GM12872 (cell line): ENCODE results near the gene APBB2.

Experiments
- CTCF ChIP-seq: IDR thresholded peaks from 3 replicates; pipeline ENCODE4 v1.5.1; 2011; ENCODE audit warnings: low read depth, mild to moderate bottlenecking, low read length, moderate library complexity; ENCODE audit not compliant: insufficient read depth

APBB2 gene

GRCh38 chr4:41227902-41228301, 13.6 kb upstream of the APBB2 start:
- TF ChIP-seq CTCF: no peak

- no peak for TF ChIP-seq CTCF
Observed at GRCh38 chr4:41221850-41222645, 7.7 kb upstream of the APBB2 start.

- TF ChIP-seq CTCF: no peak
Observed at GRCh38 chr4:41219421-41219950, 5.1 kb upstream of the APBB2 start.

GRCh38 chr4:41218703-41219102, 4.4 kb upstream of the APBB2 start:
- TF ChIP-seq CTCF: no peak

GRCh38 chr4:41217374-41217773, 3.0 kb upstream of the APBB2 start:
- TF ChIP-seq CTCF: no peak

GRCh38 chr4:41217020-41217333, 2.6 kb upstream of the APBB2 start:
- no peak for TF ChIP-seq CTCF

GRCh38 chr4:41216294-41217019, 2.1 kb upstream of the APBB2 start:
- peak; percentile 22; the same call in 2 of the 3 replicates for TF ChIP-seq CTCF
